Neutrophil (primary cell): ENCODE measurements around the gene CTCFL.
"Not testable (repeated sequence)": the region's sequence is repeated elsewhere in the genome, so short reads cannot be mapped to it uniquely, and the experiment has no call there.

Experiments used
- H3K27ac ChIP-seq: fragments of 200-600 bp; sonication (generic); 2 replicates; pipeline ENCODE4 v1.5.1; 2016; ENCODE audit warnings: mild to moderate bottlenecking, moderate library complexity
- H3K27me3 ChIP-seq: fragments of 200-600 bp; sonication (generic); 2 replicates; pipeline ENCODE4 v1.6.0; 2016; ENCODE audit warnings: mild to moderate bottlenecking
- H3K36me3 ChIP-seq: fragments of 200-600 bp; sonication (generic); 2 replicates; pipeline ENCODE4 v1.5.1; 2017
- H3K4me1 ChIP-seq, 2 experiments: fragments of 200-600 bp in 1 of 2; sonication (generic) in 1 of 2; 1 replicate in 1 of 2; 2 replicates in 1 of 2; pipeline versions ENCODE4 v1.5.1 to v1.6.1; 2013 to 2016; ENCODE audit warnings: low read depth in 1 of 2, low read length in 1 of 2, mild to moderate bottlenecking in 1 of 2, moderate library complexity in 1 of 2; ENCODE audit not compliant: control insufficient read depth in 1 of 2, insufficient read depth in 1 of 2
- H3K4me3 ChIP-seq, 2 experiments: fragments of 200-600 bp in 1 of 2; sonication (generic) in 1 of 2; 1 replicate in 1 of 2; 2 replicates in 1 of 2; pipeline ENCODE4 v1.5.1; 2013 to 2016; ENCODE audit warnings: low read depth in 1 of 2, low read length in 1 of 2, mild to moderate bottlenecking in 1 of 2, moderate library complexity in 1 of 2
- H3K9me3 ChIP-seq: fragments of 200-600 bp; sonication (generic); 2 replicates; pipeline ENCODE4 v1.5.1; 2016
- CTCF ChIP-seq: fragments of 200-600 bp; sonication (generic); IDR thresholded peaks from 2 replicates; pipeline ENCODE4 v1.5.1; 2016; ENCODE audit warnings: antibody characterized with exemption

The CTCFL gene

GRCh38 chr20:57474205-57474604 is 50.7 kb downstream of the CTCFL start:
- Histone ChIP-seq H3K27me3 (no peaks in the 10 kb centered on the region), H3K4me1 (peaks cover 90 to 97% of the 10 kb centered on the region in 2 experiments)

GRCh38 chr20:57473246-57474048 is 51.5 kb downstream of the CTCFL start:
- Histone ChIP-seq H3K27me3 (no peaks in the 10 kb centered on the region), H3K9me3 (no peaks in the 10 kb centered on the region), H3K27ac (peak overlapping the region; percentile 80), H3K4me3 (peak overlapping the region; percentile 40 to 48), H3K4me1 (peaks cover 85 to 94% of the 10 kb centered on the region in 2 experiments), H3K36me3 (no peaks in the 10 kb centered on the region)
- no peak for TF ChIP-seq CTCF

More at GRCh38 chr20:57474205-57474604, 50.7 kb downstream of the CTCFL start:
- H3K4me3 ChIP-seq = peak overlapping the region; percentile 13 to 48
- H3K36me3 ChIP-seq = no peaks in the 10 kb centered on the region
- no peak for TF ChIP-seq CTCF
- H3K27ac ChIP-seq = peak overlapping the region; percentile 80
- H3K9me3 ChIP-seq = no peaks in the 10 kb centered on the region

DNA sequence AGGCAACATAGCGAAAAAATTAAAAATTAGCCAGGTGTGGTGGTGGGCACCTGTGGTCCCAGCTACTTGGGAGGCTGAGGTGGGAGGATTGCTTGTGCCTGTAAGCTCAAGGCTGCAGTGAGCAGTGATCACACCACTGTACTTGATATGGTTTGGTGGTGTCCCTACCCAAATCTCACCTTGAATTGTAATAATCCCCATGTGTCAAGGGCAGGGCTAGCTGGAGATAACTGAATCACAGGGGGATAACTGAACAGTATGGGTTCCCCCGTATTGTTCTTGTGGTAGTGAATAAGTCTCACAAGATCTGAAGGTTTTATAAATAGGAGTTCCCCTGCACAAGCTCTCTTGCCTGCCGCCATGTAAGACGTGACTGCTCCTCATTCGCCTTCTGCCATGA is 52.5 kb downstream of the CTCFL start:
- Histone ChIP-seq H3K4me1 (peaks cover 76 to 84% of the 10 kb centered on the region in 2 experiments), H3K4me3 (peak overlapping the region in 1 of 2 experiments; percentile 48), H3K27ac (peak overlapping the region; percentile 80)
- not testable (repeated sequence) for H3K27me3 ChIP-seq, H3K36me3 ChIP-seq, H3K9me3 ChIP-seq

- no peak for TF ChIP-seq CTCF
- H3K4me3 ChIP-seq = no peak overlapping the region
- H3K4me1 ChIP-seq = peaks cover 69 to 76% of the 10 kb centered on the region in 2 experiments
- peak overlapping the region; percentile 80 for H3K27ac ChIP-seq
- no peaks in the 10 kb centered on the region for H3K9me3 ChIP-seq
- no peaks in the 10 kb centered on the region for H3K36me3 ChIP-seq
- no peaks in the 10 kb centered on the region for H3K27me3 ChIP-seq
Measured at GRCh38 chr20:57471496-57472372, 53.2 kb downstream of the CTCFL start.

DNA sequence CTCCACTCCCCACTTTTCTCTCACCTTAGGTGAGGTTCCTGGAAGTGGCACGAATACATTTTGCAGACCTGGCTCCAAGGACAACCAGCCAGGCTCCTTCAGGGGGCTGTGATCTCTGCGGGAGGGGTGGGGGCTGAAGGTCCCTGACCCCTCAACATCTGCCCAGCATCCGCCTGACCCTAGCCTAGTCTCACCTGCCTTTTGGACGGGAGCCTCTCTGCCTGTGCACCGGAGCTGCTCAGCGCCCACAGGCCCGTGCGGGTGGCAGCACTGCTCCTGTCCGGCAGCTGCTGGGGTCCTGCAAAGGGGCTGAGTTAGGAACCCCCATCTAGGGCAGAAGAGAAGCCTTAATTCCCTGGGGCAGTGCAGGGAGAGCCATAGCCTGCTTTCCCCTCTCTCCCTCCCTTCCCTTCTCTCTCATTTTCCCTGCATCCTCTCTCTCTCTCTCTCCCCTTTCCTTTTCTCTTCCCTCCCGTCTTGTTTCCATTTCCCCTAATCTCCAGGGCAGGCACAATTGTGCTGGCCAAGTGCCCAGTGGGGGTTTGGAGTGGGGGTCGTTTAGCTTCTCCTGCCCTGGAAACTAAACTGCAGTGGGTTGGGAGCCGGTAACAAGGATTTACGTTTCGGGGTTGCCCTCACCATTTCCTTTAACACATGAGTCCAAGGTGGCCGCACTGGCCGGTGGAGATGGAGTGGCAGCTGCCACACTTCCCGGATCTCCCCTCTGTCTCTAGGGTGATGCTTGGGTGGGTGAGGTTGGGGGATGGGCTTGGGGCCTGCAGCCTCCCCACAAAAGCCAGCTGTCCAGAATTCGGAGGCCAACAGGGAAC is 54.1 kb downstream of the CTCFL start:
- no peak for TF ChIP-seq CTCF
- Histone ChIP-seq H3K9me3 (no peaks in the 10 kb centered on the region), H3K4me1 (peaks cover 69 to 75% of the 10 kb centered on the region in 2 experiments), H3K27me3 (no peaks in the 10 kb centered on the region), H3K36me3 (no peaks in the 10 kb centered on the region), H3K4me3 (no peak overlapping the region), H3K27ac (peak overlapping the region; percentile 80)
